HepG2 (cell line): ENCODE data around the gene ME3. TPM values are rescaled to one million over a fixed set of nuclear protein-coding genes. Genes with fewer than 3 reads are reported as not detected.

Source experiments
- ATAC-seq: fragments of 200-7000 bp; cut with Tn5 transposase; 3 replicates; pipeline ENCODE4 v1.9.1; 2020; ENCODE audit warnings: mild to moderate bottlenecking, moderate library complexity
- BruUV-seq: library from RNA; stranded (reverse); fragments of 400-500 nt; replicated peaks from 2 replicates; lab custom pipeline; 2021; lab: Mats Ljungman, UMichigan
- CTCF ChIA-PET: fragments of 300-600 bp; formaldehyde crosslinking; extraction: SDS; loops from one replicate; lab custom pipeline; 2021; ENCODE audit warnings: low total read pairs, inconsistent platforms, low intra/inter-chr PET ratio; lab: Yijun Ruan, JAX
- POLR2A ChIA-PET: fragments of 350-600 bp; sonication (Branson Sonifier 250); formaldehyde crosslinking; loops from one replicate; lab custom pipeline; 2020; ENCODE audit warnings: antibody characterized with exemption, inconsistent platforms; lab: Yijun Ruan, JAX
- DNase-seq: peaks from one replicate; pipeline ENCODE4 v3.0.0-alpha.2; 2015; ENCODE audit warnings: low spot score
- FAIRE-seq: peaks from 3 replicates; lab custom pipeline; 2011; peaks lifted over from hg19 to GRCh38; lab: Jason Lieb, UNC
- H2AFZ ChIP-seq: one replicate; pipeline ENCODE4 v1.6.1; 2011; ENCODE audit warnings: low read length, inconsistent platforms
- H3K27ac ChIP-seq: fragments of 300-600 bp; 3 replicates; pipeline ENCODE4 v1.8.0; 2011; ENCODE audit warnings: mixed run types, mild to moderate bottlenecking, mixed read lengths, low read length, inconsistent platforms; ENCODE audit not compliant: insufficient read depth; ENCODE audit errors: extremely low read length
- H3K27me3 ChIP-seq, 2 experiments: fragments of 200-600 bp in 1 of 2; 2 replicates in 1 of 2; 3 replicates in 1 of 2; pipeline versions ENCODE4 v1.6.0 to v1.8.0; 2011; ENCODE audit warnings: low read length in 2 of 2, mild to moderate bottlenecking in 2 of 2, moderate library complexity in 2 of 2, inconsistent platforms in 1 of 2; ENCODE audit not compliant: insufficient read depth in 2 of 2, control insufficient read depth in 1 of 2
- H3K36me3 ChIP-seq, 2 experiments: fragments of 200-600 bp in 1 of 2; replicated peaks in 1 of 2; 2 replicates in 1 of 2; 3 replicates in 1 of 2; pipeline versions ENCODE4 v1.5.1 to v1.8.0; 2011; ENCODE audit warnings: low read length in 2 of 2, inconsistent platforms in 1 of 2; ENCODE audit not compliant: insufficient read depth in 2 of 2, control insufficient read depth in 1 of 2
- H3K4me1 ChIP-seq: 2 replicates; pipeline ENCODE4 v1.5.1; 2012; ENCODE audit warnings: low read length, inconsistent platforms; ENCODE audit not compliant: insufficient read depth
- H3K4me2 ChIP-seq: 2 replicates; pipeline ENCODE4 v1.6.0; 2011; ENCODE audit warnings: low read depth, low read length, inconsistent platforms
- H3K4me3 ChIP-seq, 3 experiments: fragments of 200-600 bp in 1 of 3; sonication (generic), shearing (Covaris generic) in 1 of 3; replicated peaks in 1 of 3; 2 replicates each; pipeline ENCODE4 v1.5.1; 2011 to 2016; ENCODE audit warnings: low read length in 3 of 3, inconsistent platforms in 2 of 3, low read depth in 2 of 3, mild to moderate bottlenecking in 2 of 3, control low read depth in 1 of 3, mixed read lengths in 1 of 3; ENCODE audit not compliant: insufficient read depth in 1 of 3
- H3K79me2 ChIP-seq: one replicate; pipeline ENCODE4 v1.6.1; 2011; ENCODE audit warnings: low read length, inconsistent platforms; ENCODE audit not compliant: insufficient read depth
- H3K9ac ChIP-seq: 2 replicates; pipeline ENCODE4 v1.6.0; 2011; ENCODE audit warnings: mild to moderate bottlenecking, low read depth, low read length, inconsistent platforms; ENCODE audit not compliant: insufficient read depth
- H3K9me3 ChIP-seq: 2 replicates; pipeline ENCODE4 v1.5.1; 2012; ENCODE audit warnings: mild to moderate bottlenecking, low read length
- H4K20me1 ChIP-seq: 2 replicates; pipeline ENCODE4 v1.6.0; 2011; ENCODE audit warnings: inconsistent platforms, mild to moderate bottlenecking, low read length, moderate library complexity; ENCODE audit not compliant: insufficient read depth
- AGO2 ChIP-seq: fragments of 200-400 bp; formaldehyde crosslinking; optimal IDR thresholded peaks from 2 replicates; pipeline ENCODE3; 2017; ENCODE audit warnings: mild to moderate bottlenecking, low read depth, low read length, moderate library complexity
- CC2D1A ChIP-seq: sonication (generic); formaldehyde crosslinking; IDR thresholded peaks from 2 replicates; pipeline ENCODE4 v1.8.1; 2023; ENCODE audit warnings: mild to moderate bottlenecking, missing genetic modification reagents
- HOXA7 ChIP-seq: sonication (generic); formaldehyde crosslinking; IDR thresholded peaks from 2 replicates; pipeline ENCODE4 v1.8.1; 2022; ENCODE audit warnings: mild to moderate bottlenecking, missing genetic modification reagents, moderate library complexity
- HOXD1 ChIP-seq: sonication (generic); formaldehyde crosslinking; IDR thresholded peaks from 2 replicates; pipeline ENCODE4 v1.5.0; 2020; ENCODE audit warnings: missing genetic modification reagents
- KDM5B ChIP-seq: sonication (generic); formaldehyde crosslinking; IDR thresholded peaks from 2 replicates; pipeline ENCODE4 v1.4.0; 2020; ENCODE audit warnings: missing genetic modification reagents, mild to moderate bottlenecking, borderline replicate concordance
- MLLT10 ChIP-seq: sonication (generic); formaldehyde crosslinking; IDR thresholded peaks from 2 replicates; pipeline ENCODE4 v1.4.0; 2020; ENCODE audit warnings: missing genetic modification reagents
- PRMT3 ChIP-seq: sonication (generic); formaldehyde crosslinking; IDR thresholded peaks from 2 replicates; pipeline ENCODE4 v1.8.1; 2022; ENCODE audit warnings: low read depth, mild to moderate bottlenecking, moderate library complexity, missing genetic modification reagents, borderline replicate concordance
- TIGD3 ChIP-seq: sonication (generic); formaldehyde crosslinking; IDR thresholded peaks from 2 replicates; pipeline ENCODE4 v1.5.1; 2020; ENCODE audit warnings: mild to moderate bottlenecking, missing genetic modification reagents, borderline replicate concordance
- ZNF280D ChIP-seq: sonication (generic); formaldehyde crosslinking; IDR thresholded peaks from 2 replicates; pipeline ENCODE4 v1.5.1; 2020; ENCODE audit warnings: mild to moderate bottlenecking, missing genetic modification reagents
- WGBS: methylation state at CpG from one replicate; pipeline ENCODE4 v1.1.6; 2017; ENCODE audit warnings: low lambda C conversion rate; 5-methylcytosine and 5-hydroxymethylcytosine counted together
- in situ Hi-C: cut with HindIII; loops from 2 replicates; pipeline ENCODE4 v1.10.0; 2017; ENCODE audit warnings: low pct_unique_long_range_greater_than_20kb; ENCODE audit not compliant: extremely low pct_ligation_motif_present
- intact Hi-C: fragments of 100-400 bp; cut with micrococcal nuclease; formaldehyde crosslinking; loops from one replicate; pipeline ENCODE4 v1.10.0; 2022; ENCODE audit not compliant: unreplicated experiment
- polyA plus RNA-seq, 8 experiments: library from polyadenylated mRNA; depleted of rRNA in 3 of 8; stranded (reverse) in 7 of 8; unstranded in 1 of 8; fragments of >200 nt; fragmentation: Illumina TruSeq in 4 of 8; extraction: Trizol in 4 of 8; gene quantifications; 2 replicates each; pipeline versions ENCODE4 v1.2.1 to v1.2.3, GENCODE V29; 2011 to 2016; ENCODE audit warnings: low read depth in 4 of 8, missing spikeins in 1 of 8, mixed read lengths in 1 of 8; ENCODE audit not compliant: insufficient read depth in 1 of 8
- total RNA-seq, 5 experiments: library from RNA; depleted of rRNA; stranded (reverse); fragments of >200 nt; fragmentation: Illumina TruSeq; extraction: Trizol; gene quantifications; 2 replicates each; pipeline ENCODE4 v1.2.3, GENCODE V29; 2016; ENCODE audit warnings: low read depth in 1 of 5

The ME3 gene
- total and polyA plus RNA-seq, 2 of the 13 experiments (the other 11 are each of a cell fraction or from before 2014, with no cell fraction given) = not detected

GRCh38 chr11:86588566-86589090, 83.8 kb downstream of the ME3 start:
- H3K27me3 ChIP-seq = no peaks in the 10 kb centered on the region
- DNase-seq = no peak
- no peaks in the 10 kb centered on the region for H3K9me3 ChIP-seq
- FAIRE-seq = no peak
- H2AFZ ChIP-seq = no peak overlapping the region
- peaks cover 23% of the 10 kb centered on the region for H3K4me1 ChIP-seq
- ATAC-seq = no peak
- ChIA-PET POLR2A (no interaction called here), CTCF (no interaction called here)
- no peaks in the 10 kb centered on the region for H4K20me1 ChIP-seq
- H3K4me2 ChIP-seq = no peak overlapping the region
- H3K79me2 ChIP-seq = no peaks in the 10 kb centered on the region
- TF ChIP-seq ZNF280D (no peak), CC2D1A (CRISPR knock-in tag) (no peak), MLLT10 (CRISPR knock-in tag) (no peak), PRMT3 (CRISPR knock-in tag) (no peak), TIGD3 (CRISPR knock-in tag) (no peak), KDM5B (CRISPR knock-in tag) (no peak), HOXD1 (no peak), HOXA7 (CRISPR knock-in tag) (no peak), AGO2 (no peak)
- intact Hi-C loops (no loop called here), in situ Hi-C loops (no loop called here)
- H3K27ac ChIP-seq = no peak overlapping the region
- H3K9ac ChIP-seq = no peak overlapping the region
- BruUV-seq = no TSS peak
- 47% methylated on average over 2 of the region's 2 CpGs for WGBS
- H3K36me3 ChIP-seq = no peaks in the 10 kb centered on the region
- H3K4me3 ChIP-seq = no peak overlapping the region
